HAP-1 (cell line): ENCODE data around the gene ASB2.

Source experiments
- DNase-seq, 2 experiments: peaks; one replicate each; pipeline ENCODE4 v3.0.0-alpha.2; 2016 to 2020; ENCODE audit warnings: low spot score in 2 of 2
- H3K27me3 ChIP-seq: fragments of 250-450 bp; sonication (Bioruptor Pico); 2 replicates; pipeline ENCODE4 v1.5.1; 2020; ENCODE audit warnings: low read depth, mild to moderate bottlenecking, moderate library complexity
- H3K36me3 ChIP-seq: fragments of 250-450 bp; sonication (Bioruptor Pico); replicated peaks from 2 replicates; pipeline ENCODE4 v1.5.1; 2020; ENCODE audit warnings: mild to moderate bottlenecking
- H3K4me1 ChIP-seq: fragments of 250-450 bp; sonication (Bioruptor Pico); 2 replicates; pipeline ENCODE4 v1.5.1; 2020; ENCODE audit warnings: mild to moderate bottlenecking
- H3K4me3 ChIP-seq: fragments of 250-450 bp; sonication (Bioruptor Pico); 2 replicates; pipeline ENCODE4 v1.5.1; 2020; ENCODE audit warnings: mild to moderate bottlenecking, moderate library complexity
- H3K9me3 ChIP-seq: fragments of 250-450 bp; sonication (Bioruptor Pico); 2 replicates; pipeline ENCODE4 v1.5.1; 2020; ENCODE audit warnings: mild to moderate bottlenecking, moderate library complexity
- in situ Hi-C: fragments of 300-500 bp; cut with MboI; formaldehyde crosslinking; loops from 3 replicates; pipeline ENCODE4 v1.14.3; 2020; ENCODE audit warnings: low sequenced_read_pairs, inconsistent platforms, mixed read lengths

Gene ASB2

GRCh38 chr14:93939304-93940229, 36.8 kb downstream of the ASB2 start:
- Histone ChIP-seq H3K9me3 (no peaks in the 10 kb centered on the region), H3K4me1 (no peaks in the 10 kb centered on the region), H3K4me3 (no peak overlapping the region), H3K36me3 (no peaks in the 10 kb centered on the region), H3K27me3 (no peaks in the 10 kb centered on the region)
- DNase-seq, result peak; percentile 29 to 89
- in situ Hi-C loops, result loop anchor here (5.0 kb wide), 1 partner anchor 63 kb away; no protein-coding TSS in a partner anchor

- in situ Hi-C loops, result no loop called here
- H3K27me3 ChIP-seq, result no peaks in the 10 kb centered on the region
- H3K9me3 ChIP-seq, result no peaks in the 10 kb centered on the region
- H3K4me1 ChIP-seq, result no peaks in the 10 kb centered on the region
- no peak for DNase-seq
- no peak overlapping the region for H3K4me3 ChIP-seq
- no peaks in the 10 kb centered on the region for H3K36me3 ChIP-seq
Observed at GRCh38 chr14:93938751-93939303, 37.5 kb downstream of the ASB2 start.

- no peak for DNase-seq
- no peak overlapping the region for H3K4me3 ChIP-seq
- H3K36me3 ChIP-seq, result no peaks in the 10 kb centered on the region
- no peaks in the 10 kb centered on the region for H3K27me3 ChIP-seq
- in situ Hi-C loops, result no loop called here
- no peaks in the 10 kb centered on the region for H3K4me1 ChIP-seq
- H3K9me3 ChIP-seq, result no peaks in the 10 kb centered on the region
Observed at GRCh38 chr14:93937519-93937918, 38.9 kb downstream of the ASB2 start.

DNA sequence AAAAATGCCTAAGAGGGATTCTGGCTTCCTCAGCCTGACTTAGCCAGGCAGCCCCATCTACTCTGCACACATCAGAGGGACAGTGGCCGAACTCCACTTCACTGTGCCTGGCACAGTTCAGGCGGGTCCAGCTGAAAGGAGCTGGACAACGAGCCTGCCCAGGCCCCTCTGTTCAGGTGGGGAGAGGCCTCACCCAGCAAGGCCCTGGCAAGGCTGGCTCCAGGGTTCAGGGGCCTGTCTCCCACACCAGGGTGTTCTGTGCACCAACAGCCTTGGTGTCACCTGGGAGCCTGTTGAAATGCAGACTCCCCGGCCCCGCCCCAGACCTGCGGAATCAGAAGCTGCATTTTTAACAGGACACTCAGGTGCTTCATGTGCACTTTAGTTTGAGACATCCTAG, 39.4 kb downstream of the ASB2 start:
- Histone ChIP-seq H3K27me3 (no peaks in the 10 kb centered on the region), H3K36me3 (no peaks in the 10 kb centered on the region), H3K4me3 (no peak overlapping the region), H3K9me3 (no peaks in the 10 kb centered on the region), H3K4me1 (no peaks in the 10 kb centered on the region)
- no peak for DNase-seq
- in situ Hi-C loops, result no loop called here

- Histone ChIP-seq H3K27me3 (no peaks in the 10 kb centered on the region), H3K4me1 (no peaks in the 10 kb centered on the region), H3K36me3 (no peaks in the 10 kb centered on the region), H3K4me3 (no peak overlapping the region), H3K9me3 (no peaks in the 10 kb centered on the region)
- DNase-seq, result peak; percentile 66 to 72
- in situ Hi-C loops, result no loop called here
Observed at GRCh38 chr14:93936245-93936644, 40.1 kb downstream of the ASB2 start.

- in situ Hi-C loops, result no loop called here
- DNase-seq, result no peak
- Histone ChIP-seq H3K36me3 (no peaks in the 10 kb centered on the region), H3K9me3 (no peaks in the 10 kb centered on the region), H3K4me3 (no peak overlapping the region), H3K4me1 (no peaks in the 10 kb centered on the region), H3K27me3 (no peaks in the 10 kb centered on the region)
Observed at GRCh38 chr14:93935213-93935612, 41.2 kb downstream of the ASB2 start.

GRCh38 chr14:93932642-93933041, 43.7 kb downstream of the ASB2 start:
- Histone ChIP-seq H3K27me3 (no peaks in the 10 kb centered on the region), H3K36me3 (no peaks in the 10 kb centered on the region), H3K4me3 (no peak overlapping the region), H3K9me3 (no peaks in the 10 kb centered on the region), H3K4me1 (no peaks in the 10 kb centered on the region)
- no peak for DNase-seq
- in situ Hi-C loops, result no loop called here

- no peak overlapping the region for H3K4me3 ChIP-seq
- no peaks in the 10 kb centered on the region for H3K9me3 ChIP-seq
- in situ Hi-C loops, result no loop called here
- no peak for DNase-seq
- no peaks in the 10 kb centered on the region for H3K4me1 ChIP-seq
- H3K36me3 ChIP-seq, result no peaks in the 10 kb centered on the region
- no peaks in the 10 kb centered on the region for H3K27me3 ChIP-seq
Observed at GRCh38 chr14:93930989-93931307, 45.4 kb downstream of the ASB2 start.

DNA sequence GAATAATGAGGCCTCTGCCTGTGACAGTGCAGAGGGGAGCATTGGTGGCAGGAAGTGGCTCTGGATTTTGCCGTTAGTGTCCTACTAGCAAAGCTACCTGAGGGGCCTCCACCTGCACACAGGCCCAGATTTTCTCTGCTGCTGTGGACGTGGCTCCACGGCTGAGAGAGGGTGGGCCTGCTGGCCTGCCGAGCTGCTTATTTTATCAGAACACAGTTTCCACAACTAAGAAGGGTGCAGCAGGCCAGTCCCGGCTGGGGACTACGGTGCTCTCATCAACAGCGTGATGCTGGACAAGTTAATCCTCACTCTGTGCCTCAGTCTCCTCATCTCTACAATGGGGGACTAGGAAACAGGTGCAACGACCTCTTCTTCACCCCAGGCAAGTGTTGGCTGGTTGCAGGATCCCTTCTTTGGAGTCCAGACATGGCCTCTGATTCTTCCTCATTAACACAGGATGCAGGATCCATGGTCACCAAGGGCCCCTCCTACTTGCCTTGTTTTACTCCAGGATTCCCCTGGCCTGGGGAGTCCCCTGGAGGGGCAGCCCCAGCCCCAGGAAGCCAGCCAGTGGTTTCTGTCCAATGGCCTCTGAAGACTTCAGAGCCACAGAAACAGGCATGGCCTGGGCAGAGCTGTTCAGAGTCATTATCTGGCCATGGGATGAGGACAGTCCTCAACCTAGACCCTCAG, 45.9 kb downstream of the ASB2 start:
- no peaks in the 10 kb centered on the region for H3K4me1 ChIP-seq
- in situ Hi-C loops, result no loop called here
- H3K9me3 ChIP-seq, result no peaks in the 10 kb centered on the region

GRCh38 chr14:93929657-93930056, 46.7 kb downstream of the ASB2 start:
- H3K4me1 ChIP-seq, result no peaks in the 10 kb centered on the region

More for the DNA sequence above, 45.9 kb downstream of the ASB2 start:
- Histone ChIP-seq H3K27me3 (no peaks in the 10 kb centered on the region), H3K4me3 (no peak overlapping the region), H3K36me3 (no peaks in the 10 kb centered on the region)
- DNase-seq, result no peak

DNA sequence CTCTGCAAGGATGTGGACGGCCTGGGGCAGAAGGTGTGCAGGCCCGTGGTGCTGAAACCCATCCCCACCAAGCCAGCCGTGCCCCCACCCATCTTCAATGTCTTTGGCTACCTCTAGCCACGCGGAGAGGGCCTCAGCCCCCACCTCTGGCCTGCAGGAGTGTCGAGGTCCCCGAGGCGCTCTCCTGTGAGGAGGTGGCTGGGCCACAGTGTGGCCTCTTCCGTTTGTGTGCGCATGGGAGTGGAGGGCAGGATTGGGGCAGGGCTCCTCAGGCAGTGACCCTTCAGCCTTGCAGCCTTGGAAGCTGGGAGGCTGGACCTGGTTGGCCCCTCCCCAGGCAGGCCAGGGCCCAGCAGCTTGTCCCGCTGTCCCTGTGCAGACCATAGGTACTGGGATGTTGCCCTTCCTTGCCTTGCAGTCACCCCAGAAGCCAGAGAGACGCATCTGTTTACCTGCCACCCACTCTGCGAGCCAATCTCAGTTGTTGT, 47.3 kb downstream of the ASB2 start:
- Histone ChIP-seq H3K9me3 (no peaks in the 10 kb centered on the region), H3K4me3 (no peak overlapping the region), H3K27me3 (no peaks in the 10 kb centered on the region), H3K36me3 (no peaks in the 10 kb centered on the region), H3K4me1 (no peaks in the 10 kb centered on the region)
- no peak for DNase-seq
- in situ Hi-C loops, result no loop called here

More at GRCh38 chr14:93929657-93930056, 46.7 kb downstream of the ASB2 start:
- H3K27me3 ChIP-seq, result no peaks in the 10 kb centered on the region
- H3K4me3 ChIP-seq, result no peak overlapping the region
- DNase-seq, result no peak
- no peaks in the 10 kb centered on the region for H3K36me3 ChIP-seq
- in situ Hi-C loops, result no loop called here
- no peaks in the 10 kb centered on the region for H3K9me3 ChIP-seq

- DNase-seq, result no peak
- no peaks in the 10 kb centered on the region for H3K27me3 ChIP-seq
- no peaks in the 10 kb centered on the region for H3K4me1 ChIP-seq
- no peaks in the 10 kb centered on the region for H3K36me3 ChIP-seq
- in situ Hi-C loops, result no loop called here
- no peak overlapping the region for H3K4me3 ChIP-seq
- H3K9me3 ChIP-seq, result no peaks in the 10 kb centered on the region
Observed at GRCh38 chr14:93928184-93929047, 48.0 kb downstream of the ASB2 start.

DNA sequence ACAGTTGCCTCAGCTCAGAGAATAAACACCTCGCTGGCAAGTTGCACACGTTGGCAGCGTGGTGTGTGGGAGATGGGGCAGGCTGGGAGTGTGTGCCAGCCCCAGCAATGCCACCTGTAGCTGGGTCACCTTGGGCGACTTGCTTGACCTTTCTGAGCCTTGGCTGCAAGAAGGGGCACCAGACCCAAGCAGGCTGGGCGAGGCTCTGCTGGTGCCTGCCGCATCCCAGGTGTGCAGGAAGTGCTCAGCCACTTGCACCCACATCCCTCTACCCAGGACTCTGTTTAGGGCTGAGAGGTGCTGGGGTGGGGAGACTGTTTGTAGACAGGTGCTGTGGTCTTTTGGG, 48.6 kb downstream of the ASB2 start:
- Histone ChIP-seq H3K4me3 (no peak overlapping the region), H3K4me1 (no peaks in the 10 kb centered on the region), H3K36me3 (no peaks in the 10 kb centered on the region), H3K9me3 (no peaks in the 10 kb centered on the region), H3K27me3 (no peaks in the 10 kb centered on the region)
- in situ Hi-C loops, result no loop called here
- no peak for DNase-seq
